SU-DHL-6 (cell line): ENCODE data around the gene MB.
A peak's percentile ranks its signal among the peaks of the same experiment; 100 is the strongest.

Experiments used
- H2AFZ ChIP-seq: fragments of 200-600 bp; sonication (generic); 2 replicates; pipeline ENCODE4 v1.6.1; 2014; ENCODE audit warnings: low read depth, mild to moderate bottlenecking, moderate library complexity, mixed read lengths, antibody characterized with exemption, low read length; ENCODE audit not compliant: severe bottlenecking
- H3F3A ChIP-seq: fragments of 200-600 bp; shearing (Covaris generic); 2 replicates; pipeline ENCODE4 v1.6.0; 2016; ENCODE audit warnings: antibody characterized with exemption, mild to moderate bottlenecking; ENCODE audit not compliant: insufficient read depth
- H3K27ac ChIP-seq: fragments of 200-600 bp; sonication (generic); 2 replicates; pipeline ENCODE4 v1.5.1; 2016; ENCODE audit warnings: low read depth, mild to moderate bottlenecking, low read length, moderate library complexity, mixed read lengths
- H3K27me3 ChIP-seq: fragments of 200-600 bp; sonication (generic), shearing (Covaris generic); 2 replicates; pipeline ENCODE4 v1.6.0; 2014; ENCODE audit warnings: mild to moderate bottlenecking, low read length
- H3K36me3 ChIP-seq: fragments of 200-600 bp; sonication (generic); 2 replicates; pipeline ENCODE4 v1.6.1; 2014; ENCODE audit warnings: mild to moderate bottlenecking, low read length, mixed read lengths
- H3K4me2 ChIP-seq: fragments of 300-600, 200-600 bp; shearing (Covaris generic), sonication (generic); 2 replicates; pipeline ENCODE4 v1.6.0; 2014; ENCODE audit warnings: low read length, low read depth, mild to moderate bottlenecking; ENCODE audit not compliant: poor library complexity, severe bottlenecking
- H3K4me3 ChIP-seq: fragments of 200-600 bp; sonication (generic); 2 replicates; pipeline ENCODE4 v1.5.1; 2014; ENCODE audit warnings: antibody characterized with exemption, low read length, mild to moderate bottlenecking, mixed read lengths; ENCODE audit not compliant: insufficient read depth, poor library complexity, severe bottlenecking
- H3K79me2 ChIP-seq: fragments of 200-600 bp; sonication (generic); 2 replicates; pipeline ENCODE4 v1.6.1; 2014; ENCODE audit warnings: mild to moderate bottlenecking, low read length, moderate library complexity; ENCODE audit not compliant: insufficient read depth
- H3K9ac ChIP-seq: fragments of 200-600 bp; sonication (generic); 2 replicates; pipeline ENCODE4 v1.7.0; 2014; ENCODE audit warnings: mild to moderate bottlenecking, low read length
- H3K9me2 ChIP-seq: fragments of 200-600 bp; sonication (generic); replicated peaks from 2 replicates; pipeline ENCODE4 v1.6.1; 2014; ENCODE audit warnings: low read length; ENCODE audit not compliant: insufficient read depth
- H3K9me3 ChIP-seq: fragments of 200-600 bp; sonication (generic); 2 replicates; pipeline ENCODE4 v1.6.1; 2014; ENCODE audit warnings: low read length, mixed read lengths; ENCODE audit not compliant: insufficient read depth
- H4K20me1 ChIP-seq: fragments of 200-600 bp; sonication (generic); 2 replicates; pipeline ENCODE4 v1.6.1; 2014; ENCODE audit warnings: low read depth, mild to moderate bottlenecking, antibody characterized with exemption, low read length, moderate library complexity, mixed read lengths
- CTCF ChIP-seq: fragments of 200-600 bp; sonication (generic); IDR thresholded peaks from one replicate; pipeline ENCODE4 v1.5.1; 2017; ENCODE audit warnings: antibody characterized with exemption, mild to moderate bottlenecking, low read length, moderate library complexity; ENCODE audit not compliant: insufficient read depth, poor library complexity, severe bottlenecking
- EZH2phosphoT487 ChIP-seq: fragments of 200-600 bp; sonication (generic), shearing (Covaris generic); conservative IDR thresholded peaks from 2 replicates; pipeline ENCODE4 v1.6.1; 2018; ENCODE audit warnings: mild to moderate bottlenecking, antibody characterized with exemption, low read length, moderate library complexity, mixed read lengths

MB gene

GRCh38 chr22:35662914-35663313, 45.8 kb upstream of the MB start:
- H3K9me3 ChIP-seq: peaks cover 25% of the 10 kb centered on the region; the same call in 1 of the 2 replicates
- no peaks in the 10 kb centered on the region for H4K20me1 ChIP-seq
- H3K79me2 ChIP-seq: no peaks in the 10 kb centered on the region
- no peak for TF ChIP-seq EZH2phosphoT487
- no peak for TF ChIP-seq CTCF
- H3F3A ChIP-seq: peaks cover 32% of the 10 kb centered on the region
- H3K4me2 ChIP-seq: peak overlapping the region; percentile 79
- H3K27ac ChIP-seq: peak overlapping the region; percentile 92
- peak overlapping the region; percentile 46 for H3K9ac ChIP-seq
- H3K4me3 ChIP-seq: peak overlapping the region; percentile 41
- H3K27me3 ChIP-seq: no peaks in the 10 kb centered on the region
- peak overlapping the region; percentile 89 for H2AFZ ChIP-seq
- H3K36me3 ChIP-seq: peaks cover 14% of the 10 kb centered on the region
- H3K9me2 ChIP-seq: no peaks in the 10 kb centered on the region

- H3K36me3 ChIP-seq: peaks cover 14% of the 10 kb centered on the region
- peak overlapping the region; percentile 45 for H3K9ac ChIP-seq
- H4K20me1 ChIP-seq: no peaks in the 10 kb centered on the region
- peak overlapping the region; percentile 56 for H2AFZ ChIP-seq
- peaks cover 32% of the 10 kb centered on the region for H3F3A ChIP-seq
- TF ChIP-seq EZH2phosphoT487: no peak
- TF ChIP-seq CTCF: no peak
- no peaks in the 10 kb centered on the region for H3K79me2 ChIP-seq
- peak overlapping the region; percentile 40 for H3K4me2 ChIP-seq
- peaks cover 13% of the 10 kb centered on the region; the same call in 1 of the 2 replicates for H3K9me3 ChIP-seq
- H3K27ac ChIP-seq: peak overlapping the region; percentile 92
- H3K9me2 ChIP-seq: no peaks in the 10 kb centered on the region
- H3K4me3 ChIP-seq: peak overlapping the region; percentile 5
- H3K27me3 ChIP-seq: no peaks in the 10 kb centered on the region
These were observed 44.3 kb upstream of the MB start for GRCh38 chr22:35661464-35661863.

GRCh38 chr22:35660291-35661127, 43.4 kb upstream of the MB start:
- Histone ChIP-seq H3K27me3 (no peaks in the 10 kb centered on the region), H3K9ac (peak overlapping the region; percentile 45), H2AFZ (peak overlapping the region; percentile 18)

More at GRCh38 chr22:35660291-35661127, 43.4 kb upstream of the MB start:
- H3K9me3 ChIP-seq: peaks cover 9% of the 10 kb centered on the region; the same call in 1 of the 2 replicates
- no peaks in the 10 kb centered on the region for H4K20me1 ChIP-seq
- peak overlapping the region; percentile 11 for H3K4me3 ChIP-seq
- no peaks in the 10 kb centered on the region for H3K79me2 ChIP-seq
- peaks cover 32% of the 10 kb centered on the region for H3F3A ChIP-seq
- H3K4me2 ChIP-seq: peak overlapping the region; percentile 40
- TF ChIP-seq CTCF (no peak), EZH2phosphoT487 (no peak)
- peaks cover 11% of the 10 kb centered on the region for H3K36me3 ChIP-seq
- H3K9me2 ChIP-seq: no peaks in the 10 kb centered on the region
- peak overlapping the region; percentile 92 for H3K27ac ChIP-seq
